NB4 (cell line): ENCODE data around the gene ZNF732.

Source experiments
- POLR2A ChIP-seq: IDR thresholded peaks from 2 replicates; pipeline ENCODE4 v1.6.1; 2011; ENCODE audit warnings: mild to moderate bottlenecking; ENCODE audit not compliant: insufficient read length; ENCODE audit errors: extremely low read depth
- TF ChIP-seq, protein P1 (sequence below): IDR thresholded peaks from one replicate; pipeline ENCODE4 v1.5.1; 2012; ENCODE audit warnings: low read depth, low read length

DNA sequence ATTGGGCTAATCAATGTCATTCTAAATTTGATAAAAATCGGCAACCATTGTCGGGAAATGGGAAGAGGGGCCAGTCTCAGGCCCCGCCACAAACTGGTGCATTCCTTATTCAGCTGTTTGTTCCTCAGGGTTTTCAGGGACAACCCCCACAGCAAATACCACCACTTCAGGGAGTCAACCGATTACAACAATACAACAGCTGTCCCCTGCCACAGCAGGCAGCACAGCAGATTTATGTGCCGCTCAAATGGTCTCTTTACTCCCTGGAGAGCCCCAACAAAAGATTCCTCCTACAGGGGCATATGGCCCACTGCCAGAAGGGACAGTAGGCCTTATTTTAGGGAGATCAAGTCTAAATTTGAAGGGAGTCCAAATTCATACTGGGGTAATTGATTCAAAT is 61.8 kb downstream of the ZNF732 start:
- TF ChIP-seq POLR2A = no peak
- TF ChIP-seq, protein P1, sequence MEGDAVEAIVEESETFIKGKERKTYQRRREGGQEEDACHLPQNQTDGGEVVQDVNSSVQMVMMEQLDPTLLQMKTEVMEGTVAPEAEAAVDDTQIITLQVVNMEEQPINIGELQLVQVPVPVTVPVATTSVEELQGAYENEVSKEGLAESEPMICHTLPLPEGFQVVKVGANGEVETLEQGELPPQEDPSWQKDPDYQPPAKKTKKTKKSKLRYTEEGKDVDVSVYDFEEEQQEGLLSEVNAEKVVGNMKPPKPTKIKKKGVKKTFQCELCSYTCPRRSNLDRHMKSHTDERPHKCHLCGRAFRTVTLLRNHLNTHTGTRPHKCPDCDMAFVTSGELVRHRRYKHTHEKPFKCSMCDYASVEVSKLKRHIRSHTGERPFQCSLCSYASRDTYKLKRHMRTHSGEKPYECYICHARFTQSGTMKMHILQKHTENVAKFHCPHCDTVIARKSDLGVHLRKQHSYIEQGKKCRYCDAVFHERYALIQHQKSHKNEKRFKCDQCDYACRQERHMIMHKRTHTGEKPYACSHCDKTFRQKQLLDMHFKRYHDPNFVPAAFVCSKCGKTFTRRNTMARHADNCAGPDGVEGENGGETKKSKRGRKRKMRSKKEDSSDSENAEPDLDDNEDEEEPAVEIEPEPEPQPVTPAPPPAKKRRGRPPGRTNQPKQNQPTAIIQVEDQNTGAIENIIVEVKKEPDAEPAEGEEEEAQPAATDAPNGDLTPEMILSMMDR = no peak
